IMR-90 (cell line): ENCODE data around the gene CCSER1. TPM values are rescaled to one million over a fixed set of nuclear protein-coding genes. Genes with fewer than 3 reads are reported as not detected.

Source experiments
- ATAC-seq: fragments of 200-7000 bp; cut with Tn5 transposase; 2 replicates; pipeline ENCODE4 v1.9.1; 2020; ENCODE audit warnings: low read depth, mild to moderate bottlenecking, moderate library complexity
- BruUV-seq: library from RNA; stranded (reverse); fragments of 400-500 nt; replicated peaks from 2 replicates; lab custom pipeline; 2021; lab: Mats Ljungman, UMichigan
- CTCF ChIA-PET: fragments of 300-600 bp; formaldehyde crosslinking; extraction: SDS; loops from one replicate; lab custom pipeline; 2021; ENCODE audit warnings: antibody characterized with exemption; lab: Yijun Ruan, JAX
- POLR2A ChIA-PET: fragments of 300-600 bp; sonication (Branson Sonifier 250); formaldehyde crosslinking; loops from one replicate; lab custom pipeline; 2022; ENCODE audit warnings: antibody characterized with exemption; ENCODE audit not compliant: unreplicated experiment; lab: Charles Lee
- DNase-seq: peaks from one replicate; pipeline ENCODE4 v3.0.0; 2013
- H2AFZ ChIP-seq: replicated peaks from 2 replicates; pipeline ENCODE3; 2013; ENCODE audit warnings: low read length, mild to moderate bottlenecking; ENCODE audit not compliant: poor library complexity
- H2AK5ac ChIP-seq: 2 replicates; pipeline ENCODE4 v1.6.1; 2013; ENCODE audit warnings: low read depth, low read length, inconsistent platforms
- H2AK9ac ChIP-seq: replicated peaks from 2 replicates; pipeline ENCODE3; 2013; ENCODE audit warnings: mild to moderate bottlenecking, low read depth, low read length, moderate library complexity; ENCODE audit not compliant: poor library complexity
- H2BK120ac ChIP-seq: 2 replicates; pipeline ENCODE4 v1.6.1; 2013; ENCODE audit warnings: low read depth, low read length, inconsistent platforms
- H2BK15ac ChIP-seq: 3 replicates; pipeline ENCODE4 v1.6.1; 2013; ENCODE audit warnings: low read depth, low read length, inconsistent platforms
- H2BK20ac ChIP-seq: 2 replicates; pipeline ENCODE4 v1.6.1; 2013; ENCODE audit warnings: low read depth, mild to moderate bottlenecking, inconsistent platforms, low read length, moderate library complexity
- H2BK5ac ChIP-seq: 2 replicates; pipeline ENCODE4 v1.6.1; 2013; ENCODE audit warnings: mild to moderate bottlenecking, low read depth, low read length, inconsistent platforms; ENCODE audit not compliant: poor library complexity, severe bottlenecking
- H3K14ac ChIP-seq: replicated peaks from 2 replicates; pipeline ENCODE4 v1.6.1; 2013; ENCODE audit warnings: low read depth, low read length, inconsistent platforms
- H3K18ac ChIP-seq: 2 replicates; pipeline ENCODE4 v1.6.1; 2013; ENCODE audit warnings: low read depth, low read length, control low read depth
- H3K23ac ChIP-seq: 2 replicates; pipeline ENCODE4 v1.6.1; 2013; ENCODE audit warnings: low read depth, low read length, inconsistent platforms
- H3K27ac ChIP-seq: 2 replicates; pipeline ENCODE4 v1.5.1; 2013; ENCODE audit warnings: mild to moderate bottlenecking, control low read depth, low read length; ENCODE audit not compliant: insufficient read depth
- H3K27me3 ChIP-seq: 2 replicates; pipeline ENCODE4 v1.6.1; 2013; ENCODE audit warnings: low read length; ENCODE audit not compliant: control insufficient read depth, insufficient read depth
- H3K36me3 ChIP-seq: 2 replicates; pipeline ENCODE4 v1.6.1; 2013; ENCODE audit warnings: low read length, mixed read lengths; ENCODE audit not compliant: control insufficient read depth, insufficient read depth
- H3K4ac ChIP-seq: 2 replicates; pipeline ENCODE4 v1.6.1; 2013; ENCODE audit warnings: low read depth, low read length, inconsistent platforms
- H3K4me1 ChIP-seq: 2 replicates; pipeline ENCODE4 v1.6.1; 2013; ENCODE audit warnings: low read length, mixed read lengths; ENCODE audit not compliant: control insufficient read depth, insufficient read depth
- H3K4me2 ChIP-seq: 2 replicates; pipeline ENCODE4 v1.6.1; 2013; ENCODE audit warnings: low read depth, mild to moderate bottlenecking, control low read depth, low read length, moderate library complexity
- H3K4me3 ChIP-seq: 2 replicates; pipeline ENCODE4 v1.5.1; 2013; ENCODE audit warnings: low read depth, mild to moderate bottlenecking, control low read depth, low read length, moderate library complexity; ENCODE audit not compliant: insufficient read depth
- H3K56ac ChIP-seq: 2 replicates; pipeline ENCODE4 v1.6.1; 2013; ENCODE audit warnings: low read length, inconsistent platforms; ENCODE audit not compliant: insufficient read depth; ENCODE audit errors: extremely low read depth
- H3K79me1 ChIP-seq, 2 experiments: 2 replicates each; pipeline ENCODE4 v1.6.1; 2013; ENCODE audit warnings: low read length in 2 of 2, inconsistent platforms in 1 of 2, low read depth in 1 of 2
- H3K9ac ChIP-seq: 2 replicates; pipeline ENCODE4 v1.6.1; 2013; ENCODE audit warnings: low read depth, low read length, control low read depth
- H3K9me1 ChIP-seq: 2 replicates; pipeline ENCODE4 v1.6.1; 2013; ENCODE audit warnings: low read length, inconsistent platforms; ENCODE audit not compliant: insufficient read depth
- H3K9me3 ChIP-seq: 2 replicates; pipeline ENCODE4 v1.6.1; 2013; ENCODE audit warnings: low read length; ENCODE audit not compliant: control insufficient read depth, insufficient read depth
- H4K20me1 ChIP-seq: 2 replicates; pipeline ENCODE4 v1.6.1; 2013; ENCODE audit warnings: low read length, inconsistent platforms; ENCODE audit not compliant: insufficient read depth
- H4K5ac ChIP-seq: 2 replicates; pipeline ENCODE4 v1.6.1; 2013; ENCODE audit warnings: mild to moderate bottlenecking, low read depth, low read length, control low read depth
- H4K8ac ChIP-seq, 2 experiments: 2 replicates each; pipeline ENCODE4 v1.6.1; 2013; ENCODE audit warnings: low read depth in 2 of 2, low read length in 2 of 2, control low read depth in 1 of 2, inconsistent platforms in 1 of 2
- H4K91ac ChIP-seq: 2 replicates; pipeline ENCODE4 v1.6.1; 2013; ENCODE audit warnings: low read depth, low read length, inconsistent platforms; ENCODE audit not compliant: insufficient read depth
- BHLHE40 ChIP-seq: fragments of 150-350 bp; IDR thresholded peaks from 2 replicates; pipeline ENCODE4 v1.6.1; 2016; ENCODE audit warnings: mild to moderate bottlenecking, low read depth, low read length
- CEBPB ChIP-seq: IDR thresholded peaks from 2 replicates; pipeline ENCODE4 v1.6.1; 2012; ENCODE audit warnings: low read depth, low read length, improper control_type of control experiment
- CHD1 ChIP-seq: IDR thresholded peaks from 2 replicates; pipeline ENCODE4 v1.6.1; 2012; ENCODE audit warnings: low read depth, low read length, improper control_type of control experiment
- CTCF ChIP-seq: conservative IDR thresholded peaks from 2 replicates; pipeline ENCODE4 v1.5.1; 2012; ENCODE audit warnings: mild to moderate bottlenecking, low read depth, low read length, improper control_type of control experiment
- ELK1 ChIP-seq: fragments of 150-350 bp; IDR thresholded peaks from 2 replicates; pipeline ENCODE4 v1.6.1; 2016; ENCODE audit warnings: low read depth, mild to moderate bottlenecking, low read length, moderate library complexity, borderline replicate concordance
- FOS ChIP-seq: fragments of 150-350 bp; IDR thresholded peaks from 2 replicates; pipeline ENCODE4 v1.6.1; 2016; ENCODE audit warnings: low read depth, low read length
- MAFK ChIP-seq: IDR thresholded peaks from 2 replicates; pipeline ENCODE4 v1.6.1; 2012; ENCODE audit warnings: low read depth, low read length, improper control_type of control experiment
- MAZ ChIP-seq: IDR thresholded peaks from 2 replicates; pipeline ENCODE4 v1.6.1; 2012; ENCODE audit warnings: low read depth, mild to moderate bottlenecking, low read length, improper control_type of control experiment, moderate library complexity, borderline replicate concordance
- MXI1 ChIP-seq: IDR thresholded peaks from 2 replicates; pipeline ENCODE4 v1.6.1; 2012; ENCODE audit warnings: low read depth, mild to moderate bottlenecking, low read length, moderate library complexity, borderline replicate concordance
- NFE2L2 ChIP-seq: fragments of 150-350 bp; IDR thresholded peaks from 2 replicates; pipeline ENCODE4 v1.6.1; 2016; ENCODE audit warnings: low read depth, mild to moderate bottlenecking, low read length
- POLR2A ChIP-seq: IDR thresholded peaks from 2 replicates; pipeline ENCODE4 v1.6.1; 2012; ENCODE audit warnings: mild to moderate bottlenecking, low read depth, low read length
- RAD21 ChIP-seq: IDR thresholded peaks from 2 replicates; pipeline ENCODE4 v1.6.1; 2012; ENCODE audit warnings: low read length, improper control_type of control experiment
- RCOR1 ChIP-seq: IDR thresholded peaks from 2 replicates; pipeline ENCODE4 v1.6.1; 2012; ENCODE audit warnings: mild to moderate bottlenecking, low read length, improper control_type of control experiment; ENCODE audit not compliant: insufficient replicate concordance
- RFX5 ChIP-seq: IDR thresholded peaks from 2 replicates; pipeline ENCODE4 v1.8.0; 2012; ENCODE audit warnings: low read depth, mild to moderate bottlenecking, low read length, moderate library complexity
- SMC3 ChIP-seq: fragments of 150-350 bp; IDR thresholded peaks from 2 replicates; pipeline ENCODE4 v1.6.1; 2016; ENCODE audit warnings: low read depth, mild to moderate bottlenecking, antibody characterized with exemption, low read length, moderate library complexity
- USF2 ChIP-seq: fragments of 150-350 bp; IDR thresholded peaks from 2 replicates; pipeline ENCODE4 v1.6.1; 2017; ENCODE audit warnings: mild to moderate bottlenecking, antibody characterized with exemption, low read length, low read depth
- dilution Hi-C: fragments of 300-500 bp; cut with HindIII; formaldehyde crosslinking; loops from one replicate; pipeline ENCODE4 v1.14.3; 2018; ENCODE audit warnings: low sequenced_read_pairs; ENCODE audit not compliant: unreplicated experiment
- in situ Hi-C: fragments of 300-500 bp; cut with MboI; formaldehyde crosslinking; loops from 3 replicates; pipeline ENCODE4 v1.14.3; 2019; ENCODE audit warnings: low sequenced_read_pairs, inconsistent platforms, mixed read lengths
- intact Hi-C: fragments of 100-400 bp; cut with micrococcal nuclease; formaldehyde crosslinking; loops from 2 replicates; pipeline ENCODE4 v1.10.0; 2022
- polyA plus RNA-seq, 3 experiments: library from polyadenylated mRNA; depleted of rRNA; stranded (reverse); fragments of >200 nt; gene quantifications; 2 replicates each; pipeline ENCODE4 v1.2.3, GENCODE V29; 2012; ENCODE audit warnings: low replicate concordance in 1 of 3
- total RNA-seq: library from RNA; depleted of rRNA; stranded (reverse); fragments of >200 nt; gene quantifications from 2 replicates; pipeline ENCODE4 v1.2.3, GENCODE V29; 2012

The CCSER1 gene
- total and polyA plus RNA-seq, 2 of the 4 experiments (the other 2 are of a cell fraction), result not detected

- Histone ChIP-seq H4K8ac (no peak overlapping the region), H3K27me3 (no peaks in the 10 kb centered on the region), H3K4me2 (no peak overlapping the region), H2AK5ac (no peak overlapping the region), H3K79me1 (no peaks in the 10 kb centered on the region), H3K18ac (no peak overlapping the region), H4K5ac (no peak overlapping the region), H3K23ac (no peak overlapping the region), H3K56ac (no peak overlapping the region), H2BK15ac (no peak overlapping the region), H3K9me3 (no peaks in the 10 kb centered on the region), H3K4ac (no peak overlapping the region), H2AK9ac (no peak overlapping the region), H4K20me1 (no peaks in the 10 kb centered on the region), H3K4me3 (no peak overlapping the region), H2BK120ac (no peak overlapping the region), H2BK20ac (no peak overlapping the region), H3K9ac (no peak overlapping the region), H3K14ac (no peak overlapping the region), H3K27ac (no peak overlapping the region), H3K9me1 (no peaks in the 10 kb centered on the region), H2AFZ (no peak overlapping the region), H4K91ac (no peak overlapping the region), H3K36me3 (no peaks in the 10 kb centered on the region), H2BK5ac (no peak overlapping the region), H3K4me1 (no peaks in the 10 kb centered on the region)
- no peak for ATAC-seq
- intact Hi-C loops, result no loop called here
- TF ChIP-seq CTCF (no peak), RAD21 (no peak), SMC3 (no peak), CHD1 (no peak), NFE2L2 (no peak), CEBPB (no peak), MXI1 (no peak), MAFK (no peak), FOS (no peak), USF2 (no peak), ELK1 (no peak), RCOR1 (no peak), BHLHE40 (no peak), RFX5 (no peak), MAZ (no peak), POLR2A (no peak)
- no TSS peak for BruUV-seq
- dilution Hi-C loops, result no loop called here
- POLR2A ChIA-PET, result no interaction called here
- in situ Hi-C loops, result no loop called here
- CTCF ChIA-PET, result no interaction called here
- DNase-seq, result no peak
These were observed 521.1 kb downstream of the CCSER1 start for GRCh38 chr4:90648311-90648710.
